Measurements from ENCODE around the gene LGSN. TPM values are rescaled to one million over a fixed set of nuclear protein-coding genes. Genes with fewer than 3 reads are reported as not detected.
"Not testable (repeated sequence)": the region's sequence is repeated elsewhere in the genome, so short reads cannot be mapped to it uniquely, and the experiment has no call there.

Gene LGSN
- not detected for total RNA-seq

- no peak for DNase-seq
Observed at GRCh38 chr6:63319939-63320338, at the start of gene LGSN. LGSN (minus strand) TSS chr6:63319983; CDS start chr6:63319943, 40 bp downstream.

- no peak for DNase-seq
Observed at GRCh38 chr6:63368347-63368746, 48.6 kb upstream of the LGSN start.

GRCh38 chr6:63362500-63363120 lies 42.8 kb upstream of the LGSN start:
- DNase-seq, result not testable (repeated sequence)

- DNase-seq, result not testable (repeated sequence)
Observed at GRCh38 chr6:63357384-63357783, 37.6 kb upstream of the LGSN start.

- no peak for DNase-seq
Observed at GRCh38 chr6:63355632-63356031, 35.8 kb upstream of the LGSN start.

GRCh38 chr6:63353286-63353630 lies 33.5 kb upstream of the LGSN start:
- no peak for DNase-seq

- DNase-seq, result no peak
Observed at GRCh38 chr6:63352544-63353285, 32.9 kb upstream of the LGSN start.

- no peak for DNase-seq
Observed at GRCh38 chr6:63352069-63352543, 32.3 kb upstream of the LGSN start.

- DNase-seq, result no peak
Observed at GRCh38 chr6:63349401-63349800, 29.6 kb upstream of the LGSN start.

- no peak for DNase-seq
Observed at GRCh38 chr6:63348836-63349235, 29.1 kb upstream of the LGSN start.

GRCh38 chr6:63347599-63347998 lies 27.8 kb upstream of the LGSN start:
- DNase-seq, result no peak

- DNase-seq, result no peak
Observed at GRCh38 chr6:63346217-63346835, 26.5 kb upstream of the LGSN start.

- no peak for DNase-seq
Observed at GRCh38 chr6:63340351-63340750, 20.6 kb upstream of the LGSN start.

GRCh38 chr6:63334652-63335051 lies 14.9 kb upstream of the LGSN start:
- DNase-seq, result not testable (repeated sequence)

- DNase-seq, result no peak
Observed at GRCh38 chr6:63333440-63333839, 13.7 kb upstream of the LGSN start.

- not testable (repeated sequence) for DNase-seq
Observed at GRCh38 chr6:63326630-63327029, 6.8 kb upstream of the LGSN start.

GRCh38 chr6:63322981-63323380 lies 3.2 kb upstream of the LGSN start:
- no peak for DNase-seq

GRCh38 chr6:63321821-63322220 lies 2.0 kb upstream of the LGSN start:
- no peak for DNase-seq

- no peak for DNase-seq
Observed at GRCh38 chr6:63317641-63318040, 2.1 kb downstream of the LGSN start.

GRCh38 chr6:63316113-63316512 lies 3.7 kb downstream of the LGSN start:
- DNase-seq, result no peak

GRCh38 chr6:63313111-63313510 lies 6.7 kb downstream of the LGSN start:
- no peak for DNase-seq

GRCh38 chr6:63307581-63308246 lies 12.1 kb downstream of the LGSN start:
- DNase-seq, result no peak

- no peak for DNase-seq
Observed at GRCh38 chr6:63306420-63306819, 13.4 kb downstream of the LGSN start.
